Bronchial epithelial cell (primary cell): ENCODE data around the gene WNT16. TPM values are rescaled to one million over a fixed set of nuclear protein-coding genes. Genes with fewer than 3 reads are reported as not detected.

Source experiments
- DNase-seq: peaks from one replicate; pipeline ENCODE4 v3.0.0-alpha.2; 2010; ENCODE audit warnings: low read depth
- FAIRE-seq: peaks from 2 replicates; lab custom pipeline; 2011; peaks lifted over from hg19 to GRCh38; lab: Jason Lieb, UNC
- H3K27me3 ChIP-seq: 2 replicates; pipeline ENCODE4 v1.5.1; 2011; ENCODE audit warnings: low read length; ENCODE audit not compliant: control insufficient read depth, insufficient read depth
- H3K36me3 ChIP-seq: 2 replicates; pipeline ENCODE4 v1.5.1; 2011; ENCODE audit warnings: low read length; ENCODE audit not compliant: control insufficient read depth, insufficient read depth
- H3K4me3 ChIP-seq: 2 replicates; pipeline ENCODE4 v1.5.1; 2011; ENCODE audit warnings: mild to moderate bottlenecking, low read depth, low read length, control low read depth
- CTCF ChIP-seq: IDR thresholded peaks from 2 replicates; pipeline ENCODE4 v1.5.1; 2011; ENCODE audit warnings: mild to moderate bottlenecking, moderate library complexity, low read length, control low read depth, inconsistent platforms; ENCODE audit not compliant: insufficient read depth, severe bottlenecking
- total RNA-seq: library from RNA; depleted of rRNA; stranded (reverse); fragments of >200 nt; gene quantifications from 2 replicates; pipeline ENCODE4 v1.2.1, GENCODE V29; 2014

The WNT16 gene
- total RNA-seq, 1 donor from 2014 or later = not detected

GRCh38 chr7:121355574-121355973 lies 26.8 kb downstream of the WNT16 start:
- no peaks in the 10 kb centered on the region for H3K27me3 ChIP-seq
- DNase-seq = no peak
- H3K4me3 ChIP-seq = no peak overlapping the region
- H3K36me3 ChIP-seq = peaks cover 1% of the 10 kb centered on the region
- FAIRE-seq = no peak
- TF ChIP-seq CTCF = no peak

DNA sequence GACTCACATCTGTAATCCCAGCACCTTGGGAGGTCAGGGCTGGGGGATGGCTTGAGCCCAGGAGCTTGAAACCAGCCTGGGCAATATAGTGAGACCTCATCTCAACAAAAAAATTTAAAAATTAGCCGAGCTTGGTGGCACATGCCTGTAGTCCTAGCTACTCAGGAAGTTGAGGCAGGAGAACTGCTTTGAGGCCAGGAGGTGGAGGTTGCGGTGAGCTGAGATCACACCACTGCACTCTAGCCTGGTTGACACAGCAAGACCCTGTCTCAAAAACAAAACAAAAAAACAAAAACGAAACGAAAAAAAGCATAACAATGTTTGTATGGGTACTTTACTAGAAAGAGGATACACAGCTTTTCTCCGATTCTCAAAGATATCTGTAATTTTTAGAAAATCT lies 31.8 kb downstream of the WNT16 start:
- TF ChIP-seq CTCF = no peak
- no peak overlapping the region for H3K4me3 ChIP-seq
- FAIRE-seq = no peak
- no peak for DNase-seq
- H3K27me3 ChIP-seq = no peaks in the 10 kb centered on the region
- no peaks in the 10 kb centered on the region for H3K36me3 ChIP-seq

DNA sequence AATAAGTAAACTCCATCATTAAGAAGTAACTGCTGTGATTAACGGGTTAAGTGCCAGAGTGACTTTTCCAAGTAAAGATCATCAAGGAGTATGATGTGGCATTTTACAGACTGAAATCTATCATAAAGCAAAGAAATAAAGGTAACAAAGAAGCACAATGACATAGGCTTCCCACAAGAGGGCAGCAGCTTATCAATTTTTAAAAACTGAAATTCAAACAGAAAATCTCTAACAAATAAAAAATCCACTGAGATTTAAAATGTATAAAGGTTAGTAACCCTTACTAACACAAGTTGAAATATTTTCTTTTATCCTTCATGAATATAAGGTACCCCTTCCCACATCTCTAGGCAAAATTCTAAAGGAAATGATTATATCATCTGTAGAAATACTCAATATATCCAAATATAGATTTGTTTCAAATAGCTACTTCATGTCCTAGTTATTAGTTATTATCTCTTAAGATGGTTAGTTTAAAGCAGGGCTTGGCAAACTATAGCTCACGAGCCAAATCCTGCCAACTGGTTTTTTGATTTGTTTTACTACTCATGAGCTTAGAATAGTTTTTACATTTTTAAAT lies 38.1 kb downstream of the WNT16 start:
- FAIRE-seq (no peak), DNase-seq (peak; percentile 47)
- peak; percentile 49 for TF ChIP-seq CTCF
- Histone ChIP-seq H3K27me3 (no peaks in the 10 kb centered on the region), H3K4me3 (no peak overlapping the region), H3K36me3 (no peaks in the 10 kb centered on the region)

GRCh38 chr7:121369462-121369861 lies 40.7 kb downstream of the WNT16 start:
- H3K4me3 ChIP-seq = no peak overlapping the region
- no peak for FAIRE-seq
- no peaks in the 10 kb centered on the region for H3K27me3 ChIP-seq
- no peaks in the 10 kb centered on the region for H3K36me3 ChIP-seq
- no peak for TF ChIP-seq CTCF
- no peak for DNase-seq

- Histone ChIP-seq H3K27me3 (no peaks in the 10 kb centered on the region), H3K4me3 (no peak overlapping the region), H3K36me3 (no peaks in the 10 kb centered on the region)
- DNase-seq (no peak), FAIRE-seq (no peak)
- no peak for TF ChIP-seq CTCF
Measured at GRCh38 chr7:121371367-121371766, 42.6 kb downstream of the WNT16 start.

DNA sequence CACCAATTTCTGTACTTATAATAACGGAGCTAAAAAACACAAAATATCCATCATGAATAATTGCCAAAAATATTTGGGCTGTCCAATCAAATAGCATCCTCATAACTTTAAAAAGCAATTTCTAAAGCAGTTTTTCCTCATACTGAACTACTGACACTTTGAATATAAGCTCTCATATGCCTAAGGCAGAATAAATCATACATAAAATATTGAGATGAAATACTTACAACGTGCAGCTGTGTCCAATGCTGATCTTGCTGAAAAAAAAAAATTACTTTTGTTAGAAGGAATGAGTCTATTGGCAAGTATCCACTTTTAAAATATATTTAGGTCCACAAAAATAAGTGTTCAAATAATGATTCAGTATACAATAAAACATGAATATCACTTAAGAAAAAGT lies 43.1 kb downstream of the WNT16 start:
- FAIRE-seq (no peak), DNase-seq (no peak)
- Histone ChIP-seq H3K27me3 (no peaks in the 10 kb centered on the region), H3K4me3 (no peak overlapping the region), H3K36me3 (peaks cover 2% of the 10 kb centered on the region)
- no peak for TF ChIP-seq CTCF
